HL-60 (cell line): Measurements from ENCODE around the gene MARCHF10.

ENCODE experiments used
- DNase-seq, 2 experiments: peaks; one replicate each; pipeline ENCODE4 v3.0.0-alpha.2; 2010 to 2020; ENCODE audit warnings: low read depth in 1 of 2, low spot score in 1 of 2
- H3K27ac ChIP-seq: fragments of 250-450 bp; sonication (Bioruptor Pico); replicated peaks from 2 replicates; pipeline ENCODE4 v1.5.1; 2020; ENCODE audit warnings: mild to moderate bottlenecking, moderate library complexity
- H3K27me3 ChIP-seq: fragments of 250-450 bp; sonication (Bioruptor Pico); 2 replicates; pipeline ENCODE4 v1.5.1; 2021; ENCODE audit warnings: mild to moderate bottlenecking, moderate library complexity; ENCODE audit not compliant: insufficient read depth, poor library complexity, severe bottlenecking
- H3K4me3 ChIP-seq: replicated peaks from 2 replicates; pipeline ENCODE4 v1.5.1; 2011; ENCODE audit warnings: mild to moderate bottlenecking, control low read depth, low read length; ENCODE audit not compliant: insufficient read depth
- GABPA ChIP-seq: IDR thresholded peaks from 2 replicates; pipeline ENCODE4 v1.6.1; 2012; ENCODE audit warnings: low read depth
- POLR2AphosphoS5 ChIP-seq: IDR thresholded peaks from 2 replicates; pipeline ENCODE4 v1.6.1; 2012; ENCODE audit warnings: low read depth
- SPI1 ChIP-seq: IDR thresholded peaks from 2 replicates; pipeline ENCODE4 v1.6.1; 2012; ENCODE audit warnings: low read depth, mild to moderate bottlenecking, borderline replicate concordance
- TF ChIP-seq, protein P1 (sequence below): IDR thresholded peaks from 2 replicates; pipeline ENCODE4 v1.6.1; 2012; ENCODE audit warnings: low read depth; ENCODE audit not compliant: insufficient replicate concordance
- TF ChIP-seq, protein P2 (sequence below): IDR thresholded peaks from one replicate; pipeline ENCODE4 v1.5.1; 2011; ENCODE audit warnings: low read length, control low read depth, inconsistent platforms; ENCODE audit not compliant: insufficient read depth

The MARCHF10 gene

DNA sequence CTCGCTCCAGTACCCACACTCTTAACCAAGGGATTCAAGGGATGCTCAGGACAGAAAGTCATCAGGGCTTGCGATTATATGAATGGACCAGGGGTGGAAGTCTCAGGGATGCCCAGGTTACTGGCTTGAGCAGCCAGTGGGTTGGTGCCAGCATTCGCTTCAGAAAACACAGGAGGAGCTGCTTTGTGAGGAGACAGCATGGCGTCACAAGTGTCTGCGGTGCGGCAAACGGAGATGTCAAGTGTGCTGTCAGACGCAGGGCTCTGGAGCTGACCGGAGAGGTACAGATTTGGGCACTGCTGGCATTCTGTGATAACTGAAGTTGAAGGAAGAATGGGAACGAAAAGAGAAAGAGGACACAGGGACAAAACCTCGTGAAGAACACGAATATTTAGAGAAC lies 4.1 kb downstream of the MARCHF10 start:
- peaks cover 10% of the 10 kb centered on the region for H3K27me3 ChIP-seq
- no peak overlapping the region for H3K27ac ChIP-seq
- no peak for TF ChIP-seq GABPA
- no peak overlapping the region for H3K4me3 ChIP-seq
- DNase-seq = no peak

DNA sequence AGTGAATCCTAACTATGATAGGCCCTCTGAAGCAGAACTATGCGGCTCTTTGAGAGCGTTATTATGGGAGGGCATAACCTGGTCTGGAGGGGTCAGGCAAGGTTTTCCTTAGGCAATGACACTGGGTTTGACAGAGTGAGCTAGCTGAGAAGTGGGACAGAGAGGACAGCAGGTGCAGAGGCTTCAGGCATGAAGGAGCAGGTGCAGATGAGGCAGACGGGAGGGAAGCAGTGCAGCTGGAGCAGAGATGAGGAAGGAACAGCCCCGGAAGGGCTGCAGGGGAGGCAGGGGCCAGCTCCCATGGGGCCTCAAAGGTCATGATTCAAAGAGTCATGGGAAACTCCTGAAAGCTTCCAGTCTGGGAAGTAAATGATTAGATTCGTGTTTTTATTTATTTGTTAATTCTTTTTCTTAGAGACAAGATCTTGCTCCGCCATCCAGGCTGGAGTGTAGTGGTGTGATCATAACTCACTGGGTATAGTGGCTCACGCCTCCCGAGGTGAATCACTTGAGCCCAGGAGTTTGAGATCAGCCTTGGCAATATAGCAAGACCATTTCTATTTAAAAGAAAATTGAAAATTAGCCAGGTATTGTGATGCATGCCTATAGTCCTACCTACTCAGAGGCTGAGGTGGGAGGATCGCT lies 5.4 kb downstream of the MARCHF10 start:
- Histone ChIP-seq H3K27me3 (peaks cover 9% of the 10 kb centered on the region), H3K4me3 (no peak overlapping the region), H3K27ac (no peak overlapping the region)
- TF ChIP-seq POLR2AphosphoS5 = peak; percentile 75
- no peak; the same call in 1 of the 2 replicates for TF ChIP-seq SPI1
- DNase-seq = peak in 1 of 2 experiments; percentile 20

DNA sequence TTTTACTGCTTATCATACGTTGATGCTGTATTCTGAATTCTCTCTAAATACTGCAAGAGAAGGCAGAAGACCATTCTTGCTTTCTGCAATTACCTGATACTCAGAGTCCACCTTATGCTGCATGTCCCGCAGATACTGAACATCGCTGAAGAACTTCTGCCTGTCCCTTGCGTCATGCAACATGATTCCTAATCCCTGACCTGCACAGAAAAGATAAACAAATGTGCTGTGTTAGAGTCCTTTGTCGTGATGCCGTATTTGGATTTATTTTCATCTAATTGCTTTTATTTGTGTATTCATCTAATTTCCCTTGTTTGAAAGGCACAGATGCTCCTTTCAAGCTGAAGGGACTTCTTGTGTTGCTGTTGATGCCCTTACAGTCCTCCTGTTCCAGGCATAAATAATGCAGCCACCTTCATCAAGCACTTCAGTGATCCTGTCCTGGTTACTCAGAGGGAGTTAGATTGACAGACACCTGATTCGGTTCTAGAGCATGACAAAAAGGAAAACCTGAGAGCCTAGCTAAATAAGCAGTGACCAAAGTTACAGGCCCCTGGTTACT lies 6.5 kb downstream of the MARCHF10 start:
- no peak overlapping the region for H3K4me3 ChIP-seq
- H3K27me3 ChIP-seq = no peaks in the 10 kb centered on the region
- no peak overlapping the region for H3K27ac ChIP-seq
- TF ChIP-seq GABPA = no peak
- no peak for DNase-seq

DNA sequence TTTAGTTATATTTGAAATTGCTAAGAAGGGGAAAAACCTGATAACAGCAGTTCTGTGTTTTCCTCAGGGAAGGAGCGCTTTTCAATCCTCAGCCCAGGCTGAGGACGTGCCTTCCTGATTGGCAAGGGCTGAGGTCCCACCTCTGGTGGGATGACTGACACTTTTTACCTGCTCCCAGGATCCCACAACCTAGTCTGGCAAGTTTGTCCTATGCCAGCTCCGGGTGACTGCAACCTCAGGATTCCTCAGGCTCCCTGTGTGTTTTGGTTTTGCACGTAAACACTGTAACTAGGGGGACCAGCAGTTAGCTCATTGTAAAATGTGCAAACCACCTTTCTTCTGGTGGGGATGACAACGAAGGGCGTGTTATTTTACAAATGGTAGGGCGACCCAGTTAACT lies 7.5 kb downstream of the MARCHF10 start:
- no peak overlapping the region for H3K27ac ChIP-seq
- TF ChIP-seq, protein P1, sequence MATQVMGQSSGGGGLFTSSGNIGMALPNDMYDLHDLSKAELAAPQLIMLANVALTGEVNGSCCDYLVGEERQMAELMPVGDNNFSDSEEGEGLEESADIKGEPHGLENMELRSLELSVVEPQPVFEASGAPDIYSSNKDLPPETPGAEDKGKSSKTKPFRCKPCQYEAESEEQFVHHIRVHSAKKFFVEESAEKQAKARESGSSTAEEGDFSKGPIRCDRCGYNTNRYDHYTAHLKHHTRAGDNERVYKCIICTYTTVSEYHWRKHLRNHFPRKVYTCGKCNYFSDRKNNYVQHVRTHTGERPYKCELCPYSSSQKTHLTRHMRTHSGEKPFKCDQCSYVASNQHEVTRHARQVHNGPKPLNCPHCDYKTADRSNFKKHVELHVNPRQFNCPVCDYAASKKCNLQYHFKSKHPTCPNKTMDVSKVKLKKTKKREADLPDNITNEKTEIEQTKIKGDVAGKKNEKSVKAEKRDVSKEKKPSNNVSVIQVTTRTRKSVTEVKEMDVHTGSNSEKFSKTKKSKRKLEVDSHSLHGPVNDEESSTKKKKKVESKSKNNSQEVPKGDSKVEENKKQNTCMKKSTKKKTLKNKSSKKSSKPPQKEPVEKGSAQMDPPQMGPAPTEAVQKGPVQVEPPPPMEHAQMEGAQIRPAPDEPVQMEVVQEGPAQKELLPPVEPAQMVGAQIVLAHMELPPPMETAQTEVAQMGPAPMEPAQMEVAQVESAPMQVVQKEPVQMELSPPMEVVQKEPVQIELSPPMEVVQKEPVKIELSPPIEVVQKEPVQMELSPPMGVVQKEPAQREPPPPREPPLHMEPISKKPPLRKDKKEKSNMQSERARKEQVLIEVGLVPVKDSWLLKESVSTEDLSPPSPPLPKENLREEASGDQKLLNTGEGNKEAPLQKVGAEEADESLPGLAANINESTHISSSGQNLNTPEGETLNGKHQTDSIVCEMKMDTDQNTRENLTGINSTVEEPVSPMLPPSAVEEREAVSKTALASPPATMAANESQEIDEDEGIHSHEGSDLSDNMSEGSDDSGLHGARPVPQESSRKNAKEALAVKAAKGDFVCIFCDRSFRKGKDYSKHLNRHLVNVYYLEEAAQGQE = no peak
- TF ChIP-seq, protein P2, sequence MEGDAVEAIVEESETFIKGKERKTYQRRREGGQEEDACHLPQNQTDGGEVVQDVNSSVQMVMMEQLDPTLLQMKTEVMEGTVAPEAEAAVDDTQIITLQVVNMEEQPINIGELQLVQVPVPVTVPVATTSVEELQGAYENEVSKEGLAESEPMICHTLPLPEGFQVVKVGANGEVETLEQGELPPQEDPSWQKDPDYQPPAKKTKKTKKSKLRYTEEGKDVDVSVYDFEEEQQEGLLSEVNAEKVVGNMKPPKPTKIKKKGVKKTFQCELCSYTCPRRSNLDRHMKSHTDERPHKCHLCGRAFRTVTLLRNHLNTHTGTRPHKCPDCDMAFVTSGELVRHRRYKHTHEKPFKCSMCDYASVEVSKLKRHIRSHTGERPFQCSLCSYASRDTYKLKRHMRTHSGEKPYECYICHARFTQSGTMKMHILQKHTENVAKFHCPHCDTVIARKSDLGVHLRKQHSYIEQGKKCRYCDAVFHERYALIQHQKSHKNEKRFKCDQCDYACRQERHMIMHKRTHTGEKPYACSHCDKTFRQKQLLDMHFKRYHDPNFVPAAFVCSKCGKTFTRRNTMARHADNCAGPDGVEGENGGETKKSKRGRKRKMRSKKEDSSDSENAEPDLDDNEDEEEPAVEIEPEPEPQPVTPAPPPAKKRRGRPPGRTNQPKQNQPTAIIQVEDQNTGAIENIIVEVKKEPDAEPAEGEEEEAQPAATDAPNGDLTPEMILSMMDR = no peak
- TF ChIP-seq GABPA (no peak), SPI1 (no peak), POLR2AphosphoS5 (no peak)
- no peak for DNase-seq
- H3K4me3 ChIP-seq = no peak overlapping the region
- no peaks in the 10 kb centered on the region for H3K27me3 ChIP-seq

DNA sequence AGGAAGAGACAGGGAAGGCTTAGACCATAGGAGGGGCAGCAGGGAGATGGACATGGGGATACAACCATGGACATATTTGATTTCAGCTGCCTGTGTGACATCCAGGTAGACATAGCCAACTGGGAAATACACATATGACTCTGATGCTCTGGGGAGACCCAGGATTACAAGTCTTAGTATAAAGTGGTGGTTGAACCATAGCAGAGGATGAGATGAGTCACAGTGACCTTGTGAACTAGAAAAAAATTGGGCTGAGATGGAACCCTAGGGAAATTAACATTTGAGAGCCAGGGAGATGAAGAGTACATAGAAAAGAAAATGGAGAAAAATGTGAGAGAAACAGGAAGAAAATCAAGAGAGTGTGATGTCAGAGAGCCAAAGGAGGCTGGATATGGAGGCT lies 10.2 kb downstream of the MARCHF10 start:
- no peaks in the 10 kb centered on the region for H3K27me3 ChIP-seq
- no peak overlapping the region for H3K4me3 ChIP-seq
- TF ChIP-seq SPI1 (no peak), GABPA (no peak), POLR2AphosphoS5 (no peak)
- TF ChIP-seq, protein P2 = no peak
- TF ChIP-seq, protein P1 = no peak
- no peak overlapping the region for H3K27ac ChIP-seq
- no peak for DNase-seq
